ENCODE results near the gene CD83.

GRCh38 chr6:14126191-14126590 lies 8.6 kb downstream of the CD83 start:
- no peak for TF ChIP-seq CTCF (conservative IDR thresholded peaks at IDR 0.05; ENCODE audit: low read length)
- TF ChIP-seq EZH2phosphoT487 (IDR thresholded peaks at IDR 0.05; ENCODE audit: borderline replicate concordance, low read depth, low read length) = no peak

Measured in OCI-LY7 (cell line).